Fibroblast of skin of right biceps (primary cell): ENCODE data around the gene GABRA5.
A peak's percentile ranks its signal among the peaks of the same experiment; 100 is the strongest.

Experiments used
- DNase-seq: peaks from one replicate; pipeline ENCODE4 v3.0.0-alpha.2; 2013

The GABRA5 gene

GRCh38 chr15:26934848-26935247, 68.0 kb downstream of the GABRA5 start:
- DNase-seq, result no peak

DNA sequence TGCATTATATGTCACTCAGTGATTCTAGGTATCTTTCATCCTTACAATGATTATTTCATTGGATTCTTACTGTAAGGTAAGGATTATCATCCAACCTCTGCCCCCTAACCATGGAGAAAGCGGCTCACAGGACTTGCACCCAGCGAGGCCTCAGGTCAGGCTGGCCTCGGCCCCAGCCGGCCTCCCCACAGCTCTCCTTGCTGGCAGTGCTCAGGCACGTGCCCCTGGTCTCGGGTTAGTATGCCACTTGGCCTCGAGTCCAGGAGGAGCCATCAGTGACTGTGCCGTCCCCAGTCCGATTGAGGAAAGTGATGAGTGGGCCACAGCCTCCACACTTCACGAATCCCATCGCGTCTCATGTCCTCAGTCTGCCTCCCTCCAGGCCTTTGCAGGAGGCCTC, 68.5 kb downstream of the GABRA5 start:
- no peak for DNase-seq

- no peak for DNase-seq
Measured at GRCh38 chr15:26936502-26936901, 69.6 kb downstream of the GABRA5 start.

- no peak for DNase-seq
Measured at GRCh38 chr15:26937134-26937533, 70.3 kb downstream of the GABRA5 start.

DNA sequence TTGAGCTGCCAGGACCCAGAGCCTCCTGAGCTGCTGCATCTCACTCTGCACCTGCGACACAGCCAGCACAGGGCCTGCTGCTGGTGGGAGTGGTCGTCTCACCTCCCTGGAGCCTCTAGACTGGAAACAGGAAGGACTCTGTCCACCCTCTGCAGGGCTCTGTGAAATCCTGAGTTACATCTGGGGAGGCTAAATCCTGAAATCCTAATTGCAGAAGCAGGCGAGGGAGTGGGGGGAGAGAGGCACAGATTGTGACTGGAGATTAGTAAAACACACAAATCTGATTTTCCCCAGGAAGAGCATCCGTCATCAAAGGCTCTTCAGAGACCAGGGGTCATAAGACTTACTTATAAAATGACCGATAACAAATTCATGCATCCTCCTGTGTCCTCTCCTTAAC, 72.5 kb downstream of the GABRA5 start:
- no peak for DNase-seq

DNA sequence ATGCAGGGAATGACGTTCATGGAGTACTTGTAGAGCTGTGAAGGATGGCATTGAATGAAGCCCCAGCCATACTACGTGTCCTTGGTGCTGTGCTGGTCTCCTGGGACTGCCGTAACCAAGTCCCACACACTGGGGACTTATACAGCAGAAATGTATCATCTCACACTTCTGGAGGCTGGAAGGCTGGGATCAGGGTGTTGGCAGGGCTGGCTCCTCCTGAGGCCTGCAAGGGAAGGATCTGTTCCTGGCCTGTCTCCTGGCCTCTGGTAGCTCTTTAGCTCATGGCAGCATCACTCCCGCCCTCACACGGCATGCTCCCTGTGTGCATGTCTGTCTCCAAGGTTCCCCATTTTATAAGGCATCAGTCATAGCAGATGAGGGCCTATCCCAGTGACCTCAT, 74.6 kb downstream of the GABRA5 start:
- no peak for DNase-seq

GRCh38 chr15:26943866-26944265, 77.0 kb downstream of the GABRA5 start:
- DNase-seq, result no peak

GRCh38 chr15:26945046-26945445, 78.2 kb downstream of the GABRA5 start:
- no peak for DNase-seq

DNA sequence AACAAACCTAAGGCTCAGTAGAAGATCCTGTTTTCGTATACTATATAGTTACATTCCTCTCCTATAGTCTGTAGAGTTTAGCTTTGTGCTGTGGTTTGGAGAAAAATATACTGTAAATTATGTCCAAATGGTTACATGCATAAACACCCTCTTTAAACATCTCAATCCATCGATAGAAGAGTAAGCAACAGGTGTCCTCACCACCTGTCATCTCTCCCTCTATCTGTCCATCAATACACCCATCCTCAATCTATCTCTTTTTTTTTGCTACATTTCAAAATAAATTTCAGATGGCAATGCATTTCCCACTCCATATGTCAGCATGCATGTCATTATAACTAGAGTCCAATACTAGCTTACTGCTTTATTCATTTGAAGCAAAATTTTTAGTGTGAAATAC, 83.1 kb downstream of the GABRA5 start:
- no peak for DNase-seq

GRCh38 chr15:26954403-26954802, 87.5 kb downstream of the GABRA5 start:
- no peak for DNase-seq

DNA sequence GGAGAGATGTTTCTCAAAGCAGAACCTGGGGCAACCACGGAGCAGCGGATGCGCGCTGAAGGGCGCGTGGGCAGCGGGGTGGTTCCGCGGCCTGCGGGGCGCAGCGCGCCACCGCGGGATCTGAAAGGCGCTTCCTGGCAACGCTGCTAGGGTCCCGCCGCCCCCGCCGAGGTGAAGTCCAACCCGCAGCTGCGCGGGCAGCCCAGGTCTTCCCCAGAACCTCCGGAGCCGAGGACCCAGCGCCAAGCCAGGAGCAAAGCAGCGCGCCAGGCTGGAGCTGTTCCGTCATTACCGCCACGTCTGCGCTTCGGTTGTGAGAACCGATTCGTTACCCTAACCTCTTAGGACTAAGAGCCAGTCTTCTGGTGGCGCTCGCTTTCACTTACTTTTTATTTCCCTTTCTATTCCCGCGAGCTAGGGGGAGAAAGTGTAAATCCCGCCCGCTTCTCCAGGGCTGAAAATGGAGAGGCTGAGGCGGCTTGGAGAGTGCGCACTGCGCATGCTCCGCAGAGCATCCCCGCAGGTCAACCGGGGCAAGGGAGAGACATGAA, 100.9 kb downstream of the GABRA5 start:
- peak; percentile 74 for DNase-seq

DNA sequence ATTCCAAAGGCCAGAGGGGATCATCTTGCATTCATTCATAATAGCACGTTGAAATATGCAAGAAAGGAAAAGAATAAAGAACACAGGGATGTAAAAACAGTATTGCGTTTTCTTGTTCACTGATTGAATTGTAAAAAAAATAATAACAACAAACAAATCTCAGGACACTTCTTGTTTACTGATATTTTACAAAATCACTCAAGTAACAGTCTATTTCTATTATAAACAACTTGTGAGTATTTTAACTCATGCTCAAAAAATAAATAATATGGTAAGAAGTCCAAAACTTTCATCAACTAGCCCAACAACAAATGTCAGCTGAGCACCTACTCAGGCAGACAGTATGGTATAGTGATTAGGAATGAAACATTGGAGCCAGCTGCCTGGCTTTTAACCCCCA, 101.9 kb downstream of the GABRA5 start:
- no peak for DNase-seq

- peak; percentile 45 for DNase-seq
Measured at GRCh38 chr15:26970712-26971210, 103.9 kb downstream of the GABRA5 start, which contains the start of gene GABRG3. TSS of gene GABRG3 (plus strand) at chr15:26971181.

GRCh38 chr15:26971271-26972018, 104.6 kb downstream of the GABRA5 start:
- peak; percentile 8 for DNase-seq

DNA sequence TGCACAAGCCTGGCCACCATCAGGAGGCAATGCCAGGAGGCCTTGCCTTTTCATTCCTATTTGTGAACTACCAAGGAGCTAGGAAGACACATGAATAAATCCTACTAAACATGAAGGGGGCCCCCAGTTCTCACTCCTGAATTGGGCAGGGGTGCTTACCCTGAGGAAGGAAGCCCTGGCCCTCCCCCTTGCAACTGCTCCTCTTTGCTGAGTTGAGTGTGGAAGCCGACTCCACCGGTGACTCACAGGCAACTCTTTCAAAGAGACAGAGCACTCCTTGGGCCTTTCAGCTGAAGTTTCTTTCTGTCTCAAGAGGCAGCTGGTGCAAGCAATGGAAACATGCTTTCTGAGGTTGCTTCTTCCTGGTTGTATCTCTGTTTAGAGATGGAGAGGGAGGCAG, 105.8 kb downstream of the GABRA5 start:
- DNase-seq, result peak; percentile 18

- peak; percentile 33 for DNase-seq
Measured at GRCh38 chr15:26974120-26974780, 107.4 kb downstream of the GABRA5 start.

DNA sequence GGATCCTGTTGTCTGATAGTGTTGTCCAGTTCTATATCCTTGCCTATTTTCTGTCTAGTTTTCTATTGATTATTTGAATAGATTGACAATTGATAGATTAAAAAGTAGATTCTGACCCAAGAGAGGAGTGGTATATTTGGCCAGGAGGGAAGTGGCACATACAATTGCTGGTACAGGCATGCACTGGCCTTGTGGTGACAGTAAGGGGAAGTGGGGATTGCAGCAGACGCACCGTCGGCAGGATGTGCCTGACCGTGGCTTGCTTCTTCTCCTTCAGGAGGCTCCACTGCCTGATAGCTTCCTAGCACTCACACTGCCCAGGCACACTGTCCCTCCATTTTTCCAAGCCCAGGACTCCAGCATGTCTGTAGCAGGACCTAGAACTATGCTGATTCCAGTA, 114.6 kb downstream of the GABRA5 start:
- DNase-seq, result no peak

DNA sequence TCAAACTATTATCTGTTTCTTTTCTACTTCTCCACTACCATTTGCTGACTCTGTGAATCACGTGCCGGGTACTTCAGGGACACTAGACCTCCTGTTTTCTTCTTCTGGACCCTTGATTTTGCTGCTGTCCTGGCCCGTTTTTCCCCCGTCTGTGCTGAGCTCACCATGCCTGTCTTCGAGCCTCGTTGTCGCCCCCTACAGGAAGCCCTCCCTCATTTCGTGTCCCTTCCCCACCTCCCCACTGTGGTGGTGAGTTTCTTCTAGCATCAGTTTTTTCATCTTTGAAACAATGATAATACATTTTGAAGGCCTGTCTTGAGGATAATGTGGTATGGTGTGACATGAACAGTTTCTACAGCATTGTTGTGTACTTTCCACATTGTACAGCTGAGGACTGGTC, 117.0 kb downstream of the GABRA5 start:
- DNase-seq, result no peak

DNA sequence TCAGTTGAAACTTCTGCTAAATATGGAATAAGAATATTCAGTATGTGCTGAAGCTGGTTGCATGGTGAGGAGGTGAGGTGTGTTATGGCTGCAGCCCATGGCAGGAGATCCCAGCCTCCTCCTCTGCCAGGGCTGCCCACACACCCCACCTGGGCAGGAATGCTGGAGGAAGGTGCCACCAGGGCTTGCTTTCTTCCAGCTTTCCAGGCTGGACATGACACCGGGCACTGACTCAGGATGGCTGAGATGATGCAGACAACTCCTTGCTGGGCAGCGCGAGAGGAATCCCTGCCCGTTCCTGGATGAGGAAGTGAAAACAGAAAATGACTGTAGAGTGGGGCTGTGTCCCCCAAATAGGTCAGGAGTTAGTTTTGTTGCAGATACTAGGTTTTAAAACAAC, 118.2 kb downstream of the GABRA5 start:
- DNase-seq, result no peak

DNA sequence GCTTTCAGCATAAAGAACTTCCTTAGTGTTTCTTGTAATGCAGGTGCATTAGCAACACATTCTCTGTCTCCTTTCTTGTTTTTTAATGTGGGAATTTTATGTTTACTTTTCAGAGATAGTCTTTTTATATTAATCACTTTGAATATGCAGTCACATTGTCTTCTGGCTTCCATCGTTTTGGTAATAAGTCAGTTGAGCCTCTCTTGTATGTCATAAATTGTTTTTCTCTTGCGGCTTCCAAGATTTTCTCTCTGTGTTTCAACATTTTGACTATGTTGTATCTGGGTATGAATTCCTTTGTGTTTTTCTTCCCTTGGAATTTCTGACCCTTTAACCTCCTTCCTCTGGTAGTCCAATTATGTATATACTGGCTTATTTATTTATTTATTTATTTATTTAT, 129.4 kb downstream of the GABRA5 start:
- no peak for DNase-seq
